CD1c-positive myeloid dendritic cell (primary cell): Measurements from ENCODE around the gene SH2D4B.

Experiments
- DNase-seq: peaks from one replicate; pipeline ENCODE4 v3.0.0-alpha.2; 2016; ENCODE audit errors: extremely low spot score

SH2D4B gene

DNA sequence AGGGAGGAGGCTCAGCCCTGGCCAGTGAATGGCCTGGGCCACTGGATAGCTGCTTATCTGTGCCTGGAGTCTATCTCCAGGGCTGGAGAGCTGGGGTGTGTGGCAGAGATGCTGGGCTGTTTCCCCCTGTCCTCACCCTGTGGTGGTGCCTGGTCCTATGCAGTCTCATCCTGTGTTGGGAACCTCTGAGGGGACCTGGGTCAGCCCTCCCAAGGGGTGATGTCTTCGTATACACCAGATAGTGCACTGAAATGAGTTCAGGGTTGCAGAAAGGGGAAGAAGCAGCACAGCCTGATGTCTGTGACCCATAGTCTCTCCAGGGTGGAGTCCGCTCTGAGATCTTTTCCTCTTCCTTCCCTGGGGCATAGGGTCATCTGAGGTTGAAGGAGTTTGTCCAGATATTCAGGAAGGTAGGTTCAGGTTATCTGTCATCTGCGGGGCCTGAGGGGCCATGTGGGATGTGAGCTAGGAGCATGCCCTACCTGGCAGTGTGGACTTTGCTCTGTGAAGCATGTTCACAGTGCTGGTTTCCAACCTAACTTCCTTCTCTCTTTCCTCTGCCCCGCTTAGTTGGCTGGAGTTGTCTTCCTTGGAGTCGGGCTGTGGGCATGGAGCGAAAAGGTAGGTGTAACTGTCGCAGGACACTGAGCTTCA lies 33.4 kb upstream of the SH2D4B start:
- peak; percentile 69 for DNase-seq

GRCh38 chr10:80504897-80505465 lies 32.7 kb upstream of the SH2D4B start:
- no peak for DNase-seq

- DNase-seq = no peak
Observed at GRCh38 chr10:80506189-80506575, 31.5 kb upstream of the SH2D4B start.

DNA sequence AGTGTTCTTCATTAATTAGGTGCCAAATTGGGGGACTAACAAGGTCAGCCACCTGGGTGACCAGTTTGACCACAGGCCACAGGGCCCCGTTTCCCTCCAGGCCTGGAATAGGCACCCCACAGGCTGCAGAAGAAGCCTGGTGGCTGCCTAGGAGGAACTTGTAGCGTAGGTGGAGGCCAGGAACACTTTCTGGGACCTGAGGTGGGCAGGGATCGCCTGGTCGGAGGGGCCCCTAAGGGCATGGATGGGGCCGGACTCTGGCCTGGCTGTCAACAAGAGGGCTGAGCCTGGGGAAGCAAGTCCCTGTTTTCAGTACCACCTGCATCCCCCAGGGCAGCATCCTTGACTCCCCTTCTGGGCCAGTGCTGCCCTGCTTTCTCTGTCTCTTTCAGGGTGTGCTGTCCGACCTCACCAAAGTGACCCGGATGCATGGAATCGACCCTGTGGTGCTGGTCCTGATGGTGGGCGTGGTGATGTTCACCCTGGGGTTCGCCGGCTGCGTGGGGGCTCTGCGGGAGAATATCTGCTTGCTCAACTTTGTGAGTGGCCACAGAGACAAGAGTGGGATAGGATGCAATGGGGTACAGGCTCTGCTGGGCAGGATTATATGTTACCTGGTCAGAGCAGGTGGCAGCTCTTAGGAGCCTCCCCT lies 30.7 kb upstream of the SH2D4B start:
- DNase-seq = no peak

GRCh38 chr10:80509108-80509402 lies 28.6 kb upstream of the SH2D4B start:
- no peak for DNase-seq

DNA sequence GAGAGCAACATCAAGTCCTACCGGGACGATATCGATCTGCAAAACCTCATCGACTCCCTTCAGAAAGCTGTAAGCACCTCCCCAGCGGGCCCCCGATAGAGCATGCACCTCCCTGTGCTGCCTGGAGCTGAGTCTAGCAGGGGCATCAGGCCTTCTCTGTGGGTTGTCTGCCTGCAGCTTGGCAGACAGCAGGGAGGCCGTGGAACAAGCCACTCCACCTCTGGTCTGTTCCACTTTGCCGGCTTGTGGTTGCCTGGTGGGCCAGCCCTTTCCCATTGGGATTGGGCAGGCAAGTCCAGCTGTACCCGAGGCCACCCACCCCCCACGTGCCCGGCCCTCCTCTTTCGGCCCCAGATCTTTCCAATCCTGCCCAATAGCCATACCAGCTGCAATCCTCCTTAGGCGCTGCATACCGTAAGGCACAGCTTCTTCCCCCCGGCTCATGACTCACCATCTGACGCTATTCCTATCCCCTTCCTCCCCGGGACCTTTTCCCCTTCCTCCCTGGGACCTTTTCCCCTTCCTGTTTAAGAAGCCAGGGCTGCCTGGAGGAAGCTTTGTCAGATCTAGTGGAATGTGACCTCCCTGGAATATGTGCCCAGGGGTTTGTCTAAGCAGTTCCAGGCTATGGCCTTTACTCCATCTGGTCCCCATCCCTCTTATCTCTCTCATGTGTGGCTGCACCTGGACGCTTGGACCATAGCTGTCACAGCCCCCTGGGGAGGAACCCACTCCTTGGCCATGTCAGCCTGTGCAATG lies 28.1 kb upstream of the SH2D4B start:
- no peak for DNase-seq

DNA sequence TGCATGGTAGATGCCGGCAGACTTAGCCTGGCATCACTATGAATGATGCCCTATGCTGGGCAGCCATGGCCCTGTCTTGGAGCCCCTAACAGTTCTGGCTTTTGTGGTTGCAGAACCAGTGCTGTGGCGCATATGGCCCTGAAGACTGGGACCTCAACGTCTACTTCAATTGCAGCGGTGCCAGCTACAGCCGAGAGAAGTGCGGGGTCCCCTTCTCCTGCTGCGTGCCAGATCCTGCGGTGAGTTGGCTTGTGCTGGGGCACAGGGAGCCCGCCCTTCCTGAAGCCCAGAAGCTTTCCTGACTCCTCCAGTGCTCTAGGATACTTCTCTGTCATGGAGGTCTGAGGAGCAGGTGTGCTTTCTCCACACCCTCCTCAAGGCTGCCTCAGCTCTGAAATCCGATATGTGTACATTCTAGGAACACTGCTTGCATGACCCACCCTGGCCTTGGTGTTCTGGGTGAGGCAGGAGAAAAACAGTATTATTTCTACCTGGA lies 25.6 kb upstream of the SH2D4B start:
- DNase-seq = no peak

GRCh38 chr10:80513106-80513505 lies 24.6 kb upstream of the SH2D4B start:
- no peak for DNase-seq

- DNase-seq = no peak
Observed at GRCh38 chr10:80515511-80515910, 22.2 kb upstream of the SH2D4B start.

- DNase-seq = no peak
Observed at GRCh38 chr10:80515941-80516340, 21.8 kb upstream of the SH2D4B start.

- DNase-seq = no peak
Observed at GRCh38 chr10:80516506-80517075, 21.1 kb upstream of the SH2D4B start.

GRCh38 chr10:80517416-80518142 lies 20.1 kb upstream of the SH2D4B start:
- DNase-seq = no peak

- DNase-seq = no peak
Observed at GRCh38 chr10:80518143-80518806, 19.4 kb upstream of the SH2D4B start.

DNA sequence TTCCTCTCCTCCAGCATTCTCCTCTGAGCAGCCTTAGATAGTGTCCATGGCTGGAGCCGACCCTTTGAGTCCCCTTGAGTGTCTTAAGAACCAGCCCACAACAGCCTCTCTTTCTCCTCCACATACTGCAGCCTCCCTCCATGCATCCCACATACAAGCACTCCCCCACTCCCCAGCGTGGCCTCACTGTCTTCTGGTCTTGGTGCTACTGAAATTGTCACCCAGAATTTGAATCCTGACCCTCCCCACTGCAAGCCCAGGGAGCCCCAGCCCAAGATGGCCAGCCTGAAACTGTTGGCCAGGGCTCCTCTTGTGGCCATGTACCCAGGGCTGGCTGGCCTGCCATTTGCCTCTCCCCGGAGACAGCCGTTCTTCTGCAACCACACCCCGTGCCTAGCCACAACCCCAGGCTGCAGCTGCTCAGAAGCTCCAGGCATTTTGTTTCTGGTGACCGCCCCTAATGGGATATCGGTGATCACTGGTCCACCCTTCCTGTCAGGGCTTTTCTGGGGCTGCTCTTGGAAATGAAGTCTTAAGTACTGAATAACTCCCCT lies 18.8 kb upstream of the SH2D4B start:
- DNase-seq = no peak

DNA sequence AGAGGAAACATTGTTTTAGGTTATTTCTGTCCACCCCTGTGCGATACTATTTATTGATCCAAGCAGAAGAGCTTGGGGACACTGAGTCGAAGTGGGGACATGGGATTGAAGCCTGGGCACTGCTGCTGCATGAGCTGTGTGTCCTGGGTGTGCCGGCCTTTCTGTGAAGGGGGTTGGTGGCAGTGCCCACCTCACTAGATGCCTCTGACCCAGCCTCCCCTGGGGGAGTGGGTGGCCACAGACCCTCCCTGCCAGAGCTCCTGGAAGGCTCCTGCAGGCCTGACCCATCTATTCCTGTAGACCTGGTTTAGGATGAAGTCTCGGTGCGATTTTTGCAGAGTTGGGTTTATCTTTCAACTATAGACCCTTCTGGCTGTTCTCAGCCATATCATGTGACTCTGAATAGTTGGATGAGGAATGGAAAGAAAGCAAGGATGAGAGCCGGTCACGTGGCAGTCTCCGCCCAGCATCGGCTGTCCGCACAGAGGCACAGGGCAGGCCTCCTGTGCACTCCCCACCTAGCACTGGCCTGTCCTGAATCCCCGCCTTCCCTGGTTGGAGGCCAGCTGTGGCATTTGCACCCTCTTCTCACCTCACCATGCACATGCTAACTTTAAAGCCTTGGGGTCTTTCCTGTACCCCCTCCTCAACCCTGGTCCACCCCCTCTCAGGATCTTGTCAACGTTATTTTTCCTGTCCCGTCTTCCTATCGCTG lies 17.6 kb upstream of the SH2D4B start:
- DNase-seq = no peak

GRCh38 chr10:80520661-80521470 lies 16.8 kb upstream of the SH2D4B start:
- DNase-seq = no peak

DNA sequence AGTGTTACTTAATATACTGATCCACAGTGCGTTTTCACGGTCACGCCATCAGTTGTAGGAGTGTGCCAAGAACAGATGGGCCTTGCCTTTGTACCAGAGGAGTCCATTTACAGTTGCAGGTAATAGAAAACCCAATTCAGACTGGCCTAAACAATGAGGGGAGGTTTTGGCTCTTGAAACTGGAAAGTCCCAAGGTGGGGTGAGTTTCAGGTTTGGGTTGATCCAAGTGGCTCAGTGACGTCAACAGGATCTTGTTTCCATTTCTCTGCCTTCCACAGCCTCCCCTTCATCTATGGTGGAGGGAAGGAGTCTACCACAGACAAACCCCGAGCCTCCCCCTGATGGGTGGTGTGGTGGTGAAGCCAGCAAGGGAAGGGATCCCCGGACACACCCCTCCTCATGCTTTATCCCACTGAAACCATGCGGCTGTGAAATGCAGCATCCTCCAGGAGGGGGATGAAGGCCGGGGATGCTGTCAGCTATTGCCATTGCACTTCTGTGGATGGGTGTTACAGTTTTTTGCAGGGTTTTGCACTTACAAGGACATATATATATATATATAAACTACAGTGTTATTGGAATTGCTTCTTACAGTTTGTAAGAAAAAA lies 14.8 kb upstream of the SH2D4B start:
- DNase-seq = no peak

GRCh38 chr10:80523773-80524172 lies 13.9 kb upstream of the SH2D4B start:
- DNase-seq = peak; percentile 71
